Transverse colon (tissue), 4 donors: ENCODE results near the gene STRBP. TPM values are rescaled to one million over a fixed set of nuclear protein-coding genes. Genes with fewer than 3 reads are reported as not detected.

ENCODE experiments used
- DNase-seq: peaks from one replicate; pipeline ENCODE4 v3.0.0-alpha.2; 2019
- H3K27ac ChIP-seq, 4 donors: fragments of 200-600 bp; sonication (generic); 2 replicates each; pipeline ENCODE4 v1.5.1; 2016 to 2018; ENCODE audit warnings: inconsistent platforms in 4 of 4
- H3K27me3 ChIP-seq: fragments of 200-600 bp; sonication (generic); 2 replicates; pipeline ENCODE4 v1.5.1; 2017; ENCODE audit warnings: inconsistent platforms
- H3K36me3 ChIP-seq, 4 donors: fragments of 200-600 bp; sonication (generic); 2 replicates each; pipeline ENCODE4 v1.5.1; 2017 to 2019; ENCODE audit warnings: inconsistent platforms in 4 of 4
- H3K4me1 ChIP-seq, 4 donors: fragments of 200-600 bp; sonication (generic); 2 replicates each; pipeline ENCODE4 v1.5.1; 2017 to 2020; ENCODE audit warnings: inconsistent platforms in 4 of 4
- H3K4me3 ChIP-seq, 4 donors: fragments of 200-600 bp; sonication (generic); 1 replicate in 1 of 4; 2 replicates in 3 of 4; pipeline versions ENCODE4 v1.5.1 to v1.6.1; 2017 to 2019; ENCODE audit warnings: inconsistent platforms in 4 of 4
- H3K9me3 ChIP-seq, 2 donors: fragments of 200-600 bp; sonication (generic); 2 replicates each; pipeline ENCODE4 v1.5.1; 2017 to 2019; ENCODE audit warnings: inconsistent platforms in 2 of 2
- EP300 ChIP-seq: sonication (generic); formaldehyde crosslinking; IDR thresholded peaks from one replicate; pipeline ENCODE4 v1.6.1; 2017; ENCODE audit warnings: antibody characterized with exemption, low read depth
- POLR2A ChIP-seq: fragments of 450-650 bp; IDR thresholded peaks from one replicate; pipeline ENCODE4 v1.6.1; 2016; ENCODE audit warnings: antibody characterized with exemption, mild to moderate bottlenecking, moderate library complexity
- POLR2AphosphoS5 ChIP-seq, 3 donors: sonication (generic); formaldehyde crosslinking; IDR thresholded peaks; one replicate each; pipeline ENCODE4 v1.6.1; 2016; ENCODE audit warnings: antibody characterized with exemption in 3 of 3
- WGBS, 2 donors: methylation state at CpG; one replicate each; pipeline ENCODE4 v1.1.5; 2018; ENCODE audit warnings: low coverage in 1 of 2; 5-methylcytosine and 5-hydroxymethylcytosine counted together
- in situ Hi-C, 4 donors: fragments of 200-750 bp; cut with MboI; loops; one replicate each; pipeline versions ENCODE4 v1.15.0 to v1.15.1; 2017; ENCODE audit warnings: low sequenced_read_pairs in 3 of 4, low pct_ligation_motif_present in 1 of 4, low pct_unique_long_range_greater_than_20kb in 1 of 4
- intact Hi-C: fragments of 100-400 bp; cut with DNase I; formaldehyde crosslinking; loops from one replicate; pipeline ENCODE4 v1.15.1; 2023; ENCODE audit warnings: low total_unique reads
- total RNA-seq, 4 donors: library from RNA; depleted of rRNA; stranded (reverse); fragments of >200 nt; gene quantifications; one replicate each; pipeline ENCODE4 v1.1.0, GENCODE V29; 2016
- TF ChIP-seq, protein P1 (sequence below), 5 experiments: fragments of 200-600 bp in 3 of 5; fragments of 450-650 bp in 2 of 5; sonication (generic) in 3 of 5; IDR thresholded peaks; 1 replicate in 2 of 5; 2 replicates in 3 of 5; pipeline ENCODE4 v1.5.1; 2016 to 2017; ENCODE audit warnings: antibody characterized with exemption in 5 of 5, inconsistent platforms in 3 of 5, mild to moderate bottlenecking in 2 of 5, moderate library complexity in 1 of 5

Gene STRBP
- total RNA-seq, 4 donors from 2014 or later: 19.1 to 50.3 (median 43.2) TPM

DNA sequence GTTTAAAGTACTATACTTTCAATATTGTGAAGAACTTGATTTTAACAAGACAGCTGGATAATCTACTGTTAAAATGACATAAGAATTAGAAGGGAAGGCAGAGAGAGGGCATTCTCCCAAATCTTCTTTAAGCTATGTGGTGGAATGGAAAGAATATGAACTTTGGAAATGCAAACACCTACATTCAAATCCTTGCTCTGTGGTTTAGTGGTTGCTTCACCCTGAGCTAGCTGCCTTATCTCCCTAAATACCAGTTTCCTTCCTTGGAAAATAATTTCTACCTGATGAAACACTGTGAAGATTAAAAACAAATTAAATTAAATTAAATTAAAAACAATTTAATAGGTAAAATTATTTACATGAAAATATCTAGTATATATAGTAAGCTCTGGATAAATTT lies 136.4 kb downstream of the STRBP start:
- H3K36me3 ChIP-seq: peaks cover 0 to 26% (median 5%) of the 10 kb centered on the region in 4 donors
- in situ Hi-C loops: no loop called here
- no peaks in the 10 kb centered on the region for H3K27me3 ChIP-seq
- TF ChIP-seq, protein P1, sequence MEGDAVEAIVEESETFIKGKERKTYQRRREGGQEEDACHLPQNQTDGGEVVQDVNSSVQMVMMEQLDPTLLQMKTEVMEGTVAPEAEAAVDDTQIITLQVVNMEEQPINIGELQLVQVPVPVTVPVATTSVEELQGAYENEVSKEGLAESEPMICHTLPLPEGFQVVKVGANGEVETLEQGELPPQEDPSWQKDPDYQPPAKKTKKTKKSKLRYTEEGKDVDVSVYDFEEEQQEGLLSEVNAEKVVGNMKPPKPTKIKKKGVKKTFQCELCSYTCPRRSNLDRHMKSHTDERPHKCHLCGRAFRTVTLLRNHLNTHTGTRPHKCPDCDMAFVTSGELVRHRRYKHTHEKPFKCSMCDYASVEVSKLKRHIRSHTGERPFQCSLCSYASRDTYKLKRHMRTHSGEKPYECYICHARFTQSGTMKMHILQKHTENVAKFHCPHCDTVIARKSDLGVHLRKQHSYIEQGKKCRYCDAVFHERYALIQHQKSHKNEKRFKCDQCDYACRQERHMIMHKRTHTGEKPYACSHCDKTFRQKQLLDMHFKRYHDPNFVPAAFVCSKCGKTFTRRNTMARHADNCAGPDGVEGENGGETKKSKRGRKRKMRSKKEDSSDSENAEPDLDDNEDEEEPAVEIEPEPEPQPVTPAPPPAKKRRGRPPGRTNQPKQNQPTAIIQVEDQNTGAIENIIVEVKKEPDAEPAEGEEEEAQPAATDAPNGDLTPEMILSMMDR (IDR thresholded peaks at IDR 0.05): no peak
- TF ChIP-seq EP300: no peak
- TF ChIP-seq POLR2AphosphoS5 (IDR thresholded peaks at IDR 0.05): no peak
- TF ChIP-seq POLR2A: no peak
- no peak for DNase-seq
- no peak overlapping the region for H3K4me3 ChIP-seq
- intact Hi-C loops: no loop called here
- no peaks in the 10 kb centered on the region for H3K4me1 ChIP-seq
- H3K9me3 ChIP-seq: no peaks in the 10 kb centered on the region
- H3K27ac ChIP-seq: no peak overlapping the region

DNA sequence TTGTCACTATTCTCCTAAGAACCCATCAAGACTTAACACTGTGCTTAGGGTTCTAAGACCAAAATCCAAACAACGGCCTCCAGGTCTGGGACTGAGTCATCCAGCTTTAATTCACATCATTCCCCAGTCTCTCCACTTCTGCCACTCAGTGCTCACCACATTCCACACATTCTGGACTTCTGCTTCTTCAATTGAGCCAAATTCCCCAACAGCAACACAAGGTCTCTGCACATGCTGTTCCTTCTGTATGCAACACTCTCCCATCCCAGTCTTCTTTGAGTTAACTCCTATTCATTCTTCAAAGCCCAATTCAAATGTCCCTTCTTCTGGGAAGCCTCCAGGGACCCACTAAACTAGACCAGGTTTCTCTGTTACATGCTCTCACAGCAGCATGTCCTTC lies 137.1 kb downstream of the STRBP start:
- no peak for TF ChIP-seq EP300
- no peak for TF ChIP-seq POLR2A
- TF ChIP-seq POLR2AphosphoS5 (IDR thresholded peaks at IDR 0.05): no peak
- TF ChIP-seq, protein P1 (IDR thresholded peaks at IDR 0.05): no peak
- intact Hi-C loops: no loop called here
- Histone ChIP-seq H3K27me3 (no peaks in the 10 kb centered on the region), H3K9me3 (no peaks in the 10 kb centered on the region), H3K4me3 (no peak overlapping the region), H3K4me1 (no peaks in the 10 kb centered on the region), H3K27ac (no peak overlapping the region), H3K36me3 (peaks cover 0 to 26% (median 5%) of the 10 kb centered on the region in 4 donors)
- in situ Hi-C loops: no loop called here
- 65 to 75% methylated on average over 1 of the region's 1 CpG for WGBS, 2 donors
- DNase-seq: no peak

DNA sequence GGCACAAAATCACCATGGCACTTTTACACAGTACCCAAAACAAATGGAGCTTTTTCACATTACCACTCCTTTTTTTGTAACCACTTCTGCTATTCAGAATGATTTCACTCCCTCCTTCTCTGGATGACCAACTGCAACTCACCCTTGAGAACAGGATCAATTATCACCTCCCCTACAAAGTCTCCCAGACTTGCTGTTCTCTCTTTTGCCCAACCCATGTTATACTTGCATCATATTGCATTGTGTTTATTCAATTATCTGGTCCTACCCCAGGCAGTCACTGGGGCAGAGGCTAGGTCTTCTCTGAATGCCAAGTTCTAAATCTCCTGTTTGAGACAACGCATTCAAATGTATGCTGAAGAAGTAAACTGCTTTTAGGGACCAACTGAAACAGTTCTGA lies 139.0 kb downstream of the STRBP start:
- no peaks in the 10 kb centered on the region for H3K9me3 ChIP-seq
- WGBS, 2 donors: 96 to 100% methylated on average over 1 of the region's 1 CpG
- TF ChIP-seq POLR2AphosphoS5 (IDR thresholded peaks at IDR 0.05) (no peak), EP300 (no peak), POLR2A (no peak)
- TF ChIP-seq, protein P1 (IDR thresholded peaks at IDR 0.05): no peak
- no peaks in the 10 kb centered on the region for H3K27me3 ChIP-seq
- H3K27ac ChIP-seq: no peak overlapping the region
- DNase-seq: no peak
- H3K4me3 ChIP-seq: no peak overlapping the region
- in situ Hi-C loops (no loop called here), intact Hi-C loops (no loop called here)
- H3K36me3 ChIP-seq: peaks cover 0 to 16% (median 5%) of the 10 kb centered on the region in 4 donors
- no peaks in the 10 kb centered on the region for H3K4me1 ChIP-seq

DNA sequence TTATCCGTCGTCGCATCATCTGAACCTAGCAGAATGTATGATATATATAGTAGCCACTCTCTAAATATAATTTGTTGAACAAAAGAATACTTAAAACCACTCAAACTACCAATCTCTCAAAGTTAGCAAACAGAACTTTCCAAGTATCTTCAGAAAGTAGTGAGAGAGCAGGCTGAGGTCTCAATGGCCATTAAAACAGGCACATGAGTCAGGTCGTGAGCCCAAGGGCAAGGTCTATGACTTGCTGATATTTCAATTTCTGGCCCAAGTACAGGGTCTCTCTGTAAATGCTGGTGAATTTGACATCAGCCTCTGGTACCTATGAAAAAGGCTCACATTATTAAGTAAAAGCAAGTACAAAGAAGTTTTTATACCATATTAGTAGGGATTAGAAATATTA lies 139.8 kb downstream of the STRBP start:
- TF ChIP-seq POLR2AphosphoS5 (IDR thresholded peaks at IDR 0.05) (no peak), POLR2A (no peak), EP300 (no peak)
- TF ChIP-seq, protein P1 (IDR thresholded peaks at IDR 0.05): no peak
- DNase-seq: no peak
- H3K27me3 ChIP-seq: no peaks in the 10 kb centered on the region
- intact Hi-C loops (no loop called here), in situ Hi-C loops (no loop called here)
- no peak overlapping the region for H3K4me3 ChIP-seq
- H3K27ac ChIP-seq: no peak overlapping the region
- H3K4me1 ChIP-seq: no peaks in the 10 kb centered on the region
- H3K9me3 ChIP-seq: no peaks in the 10 kb centered on the region
- 95% methylated on average over 4 of the region's 4 CpGs for WGBS, 2 donors
- H3K36me3 ChIP-seq: peaks cover 0 to 16% (median 5%) of the 10 kb centered on the region in 4 donors
